PFSK-1 (cell line): Measurements from ENCODE around the gene SLC4A8.

Source experiments
- FOXP2 ChIP-seq: optimal IDR thresholded peaks from 2 replicates; pipeline ENCODE3; 2011; ENCODE audit warnings: borderline replicate concordance, control low read depth, inconsistent platforms; ENCODE audit not compliant: insufficient read depth; ENCODE audit errors: extremely low read length, extremely low read depth
- POLR2AphosphoS5 ChIP-seq: IDR thresholded peaks from 2 replicates; pipeline ENCODE4 v1.6.1; 2012; ENCODE audit warnings: low read depth, mild to moderate bottlenecking, control low read depth, low read length, moderate library complexity
- REST ChIP-seq, 2 experiments: IDR thresholded peaks; 2 replicates each; pipeline versions ENCODE4 v1.6.1 to v1.8.0; 2011 to 2012; ENCODE audit warnings: low read depth in 2 of 2, low read length in 2 of 2, control low read depth in 1 of 2, inconsistent platforms in 1 of 2, mild to moderate bottlenecking in 1 of 2, moderate library complexity in 1 of 2; ENCODE audit not compliant: insufficient read depth in 1 of 2
- SIN3A ChIP-seq: IDR thresholded peaks from 2 replicates; pipeline ENCODE4 v1.6.1; 2012; ENCODE audit warnings: mild to moderate bottlenecking, low read length, moderate library complexity, borderline replicate concordance; ENCODE audit not compliant: insufficient read depth
- TAF1 ChIP-seq: IDR thresholded peaks from 2 replicates; pipeline ENCODE4 v1.6.1; 2012; ENCODE audit warnings: low read length, control low read depth, borderline replicate concordance; ENCODE audit not compliant: insufficient read depth

Gene SLC4A8

GRCh38 chr12:51472984-51473383 is 48.4 kb downstream of the SLC4A8 start:
- TF ChIP-seq SIN3A (no peak), FOXP2 (no peak), REST (IDR thresholded peaks at IDR 0.05; ENCODE audit: insufficient read depth in 1 of 2, low read depth in 2 of 2, low read length in 2 of 2) (no peak), POLR2AphosphoS5 (no peak), TAF1 (no peak)

DNA sequence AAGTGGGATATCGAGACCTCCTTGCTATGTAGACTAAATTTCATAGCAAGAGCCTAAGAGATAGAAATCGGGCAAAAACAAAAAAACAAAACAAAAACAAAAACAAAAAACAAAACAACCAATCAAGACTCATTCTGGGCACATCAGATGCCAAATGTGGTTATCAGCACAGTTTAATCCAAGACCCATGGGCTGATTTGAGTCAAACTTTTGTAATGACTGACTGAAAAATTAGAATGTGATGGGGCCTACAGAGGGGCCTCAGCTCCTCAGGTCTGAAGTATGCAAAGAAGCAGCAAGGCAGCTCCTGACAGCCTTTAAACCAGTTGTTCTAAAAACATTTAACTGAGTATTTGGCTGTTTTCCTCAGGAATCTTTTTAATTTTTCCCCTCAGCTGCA is 49.3 kb downstream of the SLC4A8 start:
- TF ChIP-seq REST (IDR thresholded peaks at IDR 0.05; ENCODE audit: insufficient read depth in 1 of 2, low read depth in 2 of 2, low read length in 2 of 2) (no peak), SIN3A (no peak), TAF1 (no peak)

DNA sequence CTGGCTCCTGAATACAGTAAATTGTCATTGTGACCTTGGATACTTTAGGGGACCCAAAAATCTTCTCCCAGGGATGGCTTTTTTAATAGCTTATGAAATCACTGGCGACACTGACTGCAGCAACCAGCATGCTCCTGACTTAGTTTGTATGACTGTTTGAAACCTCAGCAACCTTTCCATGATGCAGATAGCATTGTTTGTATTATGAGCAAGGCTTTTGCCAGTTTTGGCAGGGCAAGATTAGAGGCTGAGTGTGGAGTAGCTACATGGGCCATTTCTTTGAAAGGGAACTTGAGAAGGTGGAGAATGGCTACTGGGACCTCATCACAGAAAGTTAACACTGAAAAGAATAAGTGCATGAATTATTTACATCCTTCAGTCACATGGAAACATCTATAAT is 50.9 kb downstream of the SLC4A8 start:
- no peak for TF ChIP-seq FOXP2
- TF ChIP-seq REST (IDR thresholded peaks at IDR 0.05; ENCODE audit: insufficient read depth in 1 of 2, low read depth in 2 of 2, low read length in 2 of 2): no peak
- no peak for TF ChIP-seq POLR2AphosphoS5
- TF ChIP-seq SIN3A: no peak
- no peak for TF ChIP-seq TAF1

DNA sequence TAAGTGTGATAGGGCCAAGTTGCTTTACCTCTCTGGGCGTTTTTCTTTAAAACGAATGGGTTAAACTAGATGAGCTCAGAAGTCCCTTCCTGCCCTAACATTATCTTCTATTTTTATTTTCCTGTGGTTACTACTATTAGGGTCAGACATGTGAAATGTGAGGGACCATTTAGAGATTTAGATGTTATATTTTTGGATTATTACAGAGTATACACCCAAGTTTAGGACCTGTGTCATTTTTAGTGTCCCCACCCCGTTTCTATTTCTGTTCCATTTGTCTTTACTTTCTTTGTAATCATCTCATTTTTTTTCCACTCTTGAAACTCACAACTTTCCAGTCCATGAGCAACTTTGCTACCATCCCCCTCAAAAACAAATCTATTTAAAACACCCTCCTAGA is 56.3 kb downstream of the SLC4A8 start:
- TF ChIP-seq FOXP2 (no peak), POLR2AphosphoS5 (no peak), TAF1 (no peak), SIN3A (no peak)

DNA sequence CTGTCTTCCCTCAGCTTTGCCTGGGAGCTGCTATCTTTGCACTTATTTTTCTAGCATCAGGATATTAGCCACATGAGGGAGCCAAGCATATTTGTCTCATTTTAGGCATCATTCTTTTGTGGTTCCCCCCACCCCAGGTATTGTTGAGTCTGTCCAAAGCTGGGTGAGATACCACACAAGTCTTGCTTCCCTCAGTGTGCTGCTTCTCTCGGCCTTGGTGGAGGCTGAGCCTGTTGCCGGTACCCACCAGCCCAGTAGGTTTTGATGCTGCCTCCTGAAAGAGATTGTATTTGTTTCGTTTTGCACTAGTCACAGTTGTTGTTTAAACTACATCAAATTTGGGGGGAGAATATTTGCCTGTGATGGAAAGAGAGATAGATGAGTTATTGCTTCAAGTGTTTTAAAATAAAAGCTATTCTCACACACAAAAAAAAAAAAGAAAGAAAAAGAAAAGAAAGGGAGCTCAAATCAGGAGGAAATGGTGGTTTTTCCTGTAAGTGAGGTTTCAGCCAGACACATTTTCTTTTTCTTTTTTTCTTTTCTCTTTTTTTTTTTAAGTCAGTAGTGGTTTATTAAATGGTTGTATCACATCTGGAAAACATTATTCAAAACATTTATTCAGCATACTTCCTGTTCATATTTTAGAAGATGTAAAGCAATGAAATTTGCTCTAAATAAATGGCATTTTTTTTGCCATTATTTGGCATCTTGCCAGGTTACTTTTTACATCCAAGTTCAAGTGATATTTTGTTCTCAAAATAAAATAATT is 58.5 kb downstream of the SLC4A8 start:
- no peak for TF ChIP-seq REST (IDR thresholded peaks at IDR 0.05; ENCODE audit: insufficient read depth in 1 of 2, low read depth in 2 of 2, low read length in 2 of 2)

- TF ChIP-seq FOXP2: no peak
- TF ChIP-seq TAF1: no peak
- TF ChIP-seq POLR2AphosphoS5: no peak
- no peak for TF ChIP-seq SIN3A
- no peak for TF ChIP-seq REST (IDR thresholded peaks at IDR 0.05; ENCODE audit: insufficient read depth in 1 of 2, low read depth in 2 of 2, low read length in 2 of 2)
These were observed 59.5 kb downstream of the SLC4A8 start for GRCh38 chr12:51484119-51484518.
